SK-N-SH treated with all-trans-retinoic acid at 6 μM for 48 hours (cell line): Measurements from ENCODE around the gene JAKMIP1.
A peak's percentile ranks its signal among the peaks of the same experiment; 100 is the strongest.

Source experiments
- ATAC-seq: fragments of 200-7000 bp; cut with Tn5 transposase; 3 replicates; pipeline ENCODE4 v1.9.1; 2020; ENCODE audit warnings: mild to moderate bottlenecking, moderate library complexity
- ARNTL ChIP-seq: fragments of 450-650 bp; formaldehyde crosslinking; IDR thresholded peaks from 2 replicates; pipeline ENCODE4 v1.5.0; 2020; ENCODE audit warnings: low read depth, mild to moderate bottlenecking, moderate library complexity, borderline replicate concordance
- BACH2 ChIP-seq: fragments of 250-450 bp; sonication (Bioruptor Pico); IDR thresholded peaks from 2 replicates; pipeline ENCODE4 v1.9.0; 2021; ENCODE audit warnings: mild to moderate bottlenecking, borderline replicate concordance
- ESRRG ChIP-seq: fragments of 250-450 bp; sonication (Bioruptor Pico); IDR thresholded peaks from 2 replicates; pipeline ENCODE4 v1.6.1; 2021; ENCODE audit warnings: mild to moderate bottlenecking
- GLIS3 ChIP-seq: fragments of 250-450 bp; sonication (Bioruptor Pico); IDR thresholded peaks from 2 replicates; pipeline ENCODE4 v1.5.0; 2020; ENCODE audit warnings: mild to moderate bottlenecking, moderate library complexity
- ISL1 ChIP-seq: fragments of 250-450 bp; sonication (Bioruptor Pico); IDR thresholded peaks from 2 replicates; pipeline ENCODE4 v2.1.2; 2022; ENCODE audit warnings: mild to moderate bottlenecking, moderate library complexity
- OSR1 ChIP-seq: fragments of 250-450 bp; sonication (Bioruptor Pico); IDR thresholded peaks from 2 replicates; pipeline ENCODE4 v1.8.0; 2022; ENCODE audit warnings: moderate library complexity, mild to moderate bottlenecking, inconsistent platforms
- PATZ1 ChIP-seq: fragments of 250-450 bp; sonication (Bioruptor Pico); IDR thresholded peaks from 2 replicates; pipeline ENCODE4 v1.8.0; 2020; ENCODE audit warnings: mild to moderate bottlenecking, moderate library complexity, borderline replicate concordance
- POU6F1 ChIP-seq: fragments of 250-450 bp; sonication (Bioruptor Pico); IDR thresholded peaks from 2 replicates; pipeline ENCODE4 v1.8.0; 2021; ENCODE audit warnings: low read depth, mild to moderate bottlenecking, moderate library complexity, borderline replicate concordance
- PPARA ChIP-seq: fragments of 250-450 bp; sonication (Bioruptor Pico); IDR thresholded peaks from 2 replicates; pipeline ENCODE4 v1.5.0; 2020; ENCODE audit warnings: mild to moderate bottlenecking, borderline replicate concordance
- RARB ChIP-seq: fragments of 250-450 bp; sonication (Bioruptor Pico); IDR thresholded peaks from 2 replicates; pipeline ENCODE4 v1.8.0; 2021; ENCODE audit warnings: mild to moderate bottlenecking, moderate library complexity
- SNAI2 ChIP-seq: fragments of 250-450 bp; sonication (Bioruptor Pico); IDR thresholded peaks from 2 replicates; pipeline ENCODE4 v1.5.0; 2020; ENCODE audit warnings: mild to moderate bottlenecking, moderate library complexity
- TCF4 ChIP-seq: fragments of 250-450 bp; sonication (Bioruptor Pico); IDR thresholded peaks from 2 replicates; pipeline ENCODE4 v1.8.0; 2021; ENCODE audit warnings: mild to moderate bottlenecking, moderate library complexity, borderline replicate concordance
- TOX ChIP-seq: fragments of 250-450 bp; sonication (Bioruptor Pico); IDR thresholded peaks from 2 replicates; pipeline ENCODE4 v1.8.0; 2021; ENCODE audit warnings: mild to moderate bottlenecking, moderate library complexity, borderline replicate concordance
- ZC3H10 ChIP-seq: fragments of 250-450 bp; sonication (Bioruptor Pico); IDR thresholded peaks from 2 replicates; pipeline ENCODE4 v1.5.1; 2021; ENCODE audit warnings: mild to moderate bottlenecking, moderate library complexity
- ZFP3 ChIP-seq: fragments of 250-450 bp; sonication (Bioruptor Pico); IDR thresholded peaks from 2 replicates; pipeline ENCODE4 v1.5.0; 2020; ENCODE audit warnings: mild to moderate bottlenecking, moderate library complexity
- ZFP30 ChIP-seq: fragments of 450-650 bp; formaldehyde crosslinking; IDR thresholded peaks from 2 replicates; pipeline ENCODE4 v1.5.0; 2022; ENCODE audit warnings: mild to moderate bottlenecking, moderate library complexity
- ZNF565 ChIP-seq: fragments of 450-650 bp; formaldehyde crosslinking; conservative IDR thresholded peaks from 2 replicates; pipeline ENCODE4 v1.5.0; 2020; ENCODE audit warnings: low read depth, mild to moderate bottlenecking, moderate library complexity
- ZNF70 ChIP-seq: fragments of 450-650 bp; formaldehyde crosslinking; IDR thresholded peaks from 2 replicates; pipeline ENCODE4 v1.5.0; 2020; ENCODE audit warnings: mild to moderate bottlenecking, moderate library complexity
- ZNF8 ChIP-seq: fragments of 450-650 bp; formaldehyde crosslinking; IDR thresholded peaks from 2 replicates; pipeline ENCODE4 v1.5.0; 2020; ENCODE audit warnings: mild to moderate bottlenecking, moderate library complexity
- TF ChIP-seq, protein P1 (sequence below): fragments of 250-450 bp; sonication (Bioruptor Pico); IDR thresholded peaks from 2 replicates; pipeline ENCODE4 v1.5.1; 2021; ENCODE audit warnings: mild to moderate bottlenecking, moderate library complexity
- TF ChIP-seq, protein P2 (sequence below): fragments of 250-450 bp; sonication (Bioruptor Pico); IDR thresholded peaks from 2 replicates; pipeline ENCODE4 v1.5.0; 2020; ENCODE audit warnings: mild to moderate bottlenecking, moderate library complexity

Gene JAKMIP1

DNA sequence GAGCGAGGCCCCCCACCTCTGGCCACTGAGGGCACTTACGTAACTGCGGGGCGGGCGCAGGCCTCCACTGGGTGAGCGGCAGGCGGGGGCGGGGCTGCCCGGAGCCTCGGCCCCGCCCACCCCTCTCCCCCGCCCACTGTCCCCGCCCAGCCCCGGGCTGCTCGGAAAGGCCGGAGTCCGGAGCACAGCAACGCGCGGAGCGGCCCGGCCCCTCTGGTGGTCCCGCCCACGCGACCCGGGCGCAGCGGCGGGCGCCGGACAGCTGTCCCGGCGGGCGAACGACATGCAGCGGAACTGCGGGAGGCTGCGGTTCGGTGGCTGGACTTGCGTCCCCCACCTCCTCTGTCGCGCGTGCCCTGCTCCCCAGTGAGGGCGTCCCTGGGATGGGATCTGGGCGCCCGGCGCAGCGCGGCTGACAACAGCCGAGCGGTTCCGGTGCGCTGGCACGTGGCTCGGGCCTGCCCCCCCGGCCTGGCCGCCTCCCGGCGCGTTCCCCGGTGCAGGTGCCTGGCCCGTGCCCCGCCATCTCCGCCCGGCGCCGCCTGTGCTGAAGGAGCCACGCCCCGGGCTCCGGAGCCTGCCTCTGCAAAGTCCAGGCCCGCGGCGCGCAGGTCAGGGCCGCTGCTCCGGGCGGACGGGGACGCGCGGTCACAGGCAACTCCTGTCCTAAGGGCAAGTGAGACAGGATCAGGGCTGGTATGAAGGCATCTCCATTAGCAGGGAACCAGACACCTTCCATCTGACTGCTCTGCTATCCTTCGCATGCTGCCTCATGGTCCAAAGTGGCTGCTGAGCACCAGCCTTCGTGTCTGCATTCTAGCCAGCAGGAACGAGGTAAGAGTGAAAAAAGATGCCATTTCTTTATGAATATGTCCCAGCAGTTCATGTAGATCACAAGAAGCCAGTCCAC is 21.8 kb upstream of the JAKMIP1 start:
- ATAC-seq = peak; percentile 40; the same call in 1 of the 3 replicates
- TF ChIP-seq POU6F1 (CRISPR knock-in tag) (no peak), ZC3H10 (CRISPR knock-in tag) (no peak), GLIS3 (CRISPR knock-in tag) (no peak), OSR1 (CRISPR knock-in tag) (no peak), RARB (CRISPR knock-in tag) (no peak), TOX (CRISPR knock-in tag) (no peak), PPARA (CRISPR knock-in tag) (no peak), ISL1 (CRISPR knock-in tag) (no peak), ARNTL (CRISPR knock-in tag) (no peak)

DNA sequence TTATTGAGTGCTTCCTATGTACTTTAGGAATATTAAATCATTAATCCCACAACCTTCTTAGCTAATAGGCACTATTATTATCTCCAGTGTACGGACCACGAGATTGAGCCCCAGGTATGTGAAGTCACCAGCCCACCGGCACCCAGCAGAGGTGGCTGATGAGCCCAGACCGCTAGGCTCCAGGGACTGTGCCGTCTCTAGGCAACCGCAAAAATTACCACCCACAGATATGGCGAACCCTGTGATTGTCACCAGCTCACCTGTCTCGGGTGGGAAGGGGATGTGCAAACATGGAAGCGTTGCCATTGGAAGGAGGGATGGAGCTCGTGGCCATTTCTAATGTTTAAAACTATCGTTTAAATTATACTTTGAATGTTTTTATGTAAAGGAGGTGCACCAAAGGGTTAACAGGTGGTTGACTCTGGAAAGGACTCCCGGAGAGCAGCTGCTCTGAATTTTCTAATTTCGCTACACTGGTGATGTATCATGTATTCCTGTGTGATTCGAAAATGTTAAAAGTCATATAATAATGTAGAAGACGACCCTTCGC is 21.0 kb upstream of the JAKMIP1 start:
- no peak for ATAC-seq
- TF ChIP-seq PATZ1 (CRISPR knock-in tag) (no peak), ZFP30 (CRISPR knock-in tag) (no peak), ZNF565 (CRISPR knock-in tag) (no peak), ZNF8 (no peak), ISL1 (CRISPR knock-in tag) (no peak), ARNTL (CRISPR knock-in tag) (no peak), ZNF70 (CRISPR knock-in tag) (no peak), OSR1 (CRISPR knock-in tag) (no peak), TCF4 (no peak), ZC3H10 (CRISPR knock-in tag) (no peak), PPARA (CRISPR knock-in tag) (no peak), GLIS3 (CRISPR knock-in tag) (no peak), BACH2 (CRISPR knock-in tag) (no peak), SNAI2 (CRISPR knock-in tag) (no peak), ESRRG (CRISPR knock-in tag) (no peak), RARB (CRISPR knock-in tag) (no peak)
- TF ChIP-seq, protein P1, sequence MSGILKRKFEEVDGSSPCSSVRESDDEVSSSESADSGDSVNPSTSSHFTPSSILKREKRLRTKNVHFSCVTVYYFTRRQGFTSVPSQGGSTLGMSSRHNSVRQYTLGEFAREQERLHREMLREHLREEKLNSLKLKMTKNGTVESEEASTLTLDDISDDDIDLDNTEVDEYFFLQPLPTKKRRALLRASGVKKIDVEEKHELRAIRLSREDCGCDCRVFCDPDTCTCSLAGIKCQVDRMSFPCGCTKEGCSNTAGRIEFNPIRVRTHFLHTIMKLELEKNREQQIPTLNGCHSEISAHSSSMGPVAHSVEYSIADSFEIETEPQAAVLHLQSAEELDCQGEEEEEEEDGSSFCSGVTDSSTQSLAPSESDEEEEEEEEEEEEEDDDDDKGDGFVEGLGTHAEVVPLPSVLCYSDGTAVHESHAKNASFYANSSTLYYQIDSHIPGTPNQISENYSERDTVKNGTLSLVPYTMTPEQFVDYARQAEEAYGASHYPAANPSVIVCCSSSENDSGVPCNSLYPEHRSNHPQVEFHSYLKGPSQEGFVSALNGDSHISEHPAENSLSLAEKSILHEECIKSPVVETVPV = no peak
- TF ChIP-seq, protein P2, sequence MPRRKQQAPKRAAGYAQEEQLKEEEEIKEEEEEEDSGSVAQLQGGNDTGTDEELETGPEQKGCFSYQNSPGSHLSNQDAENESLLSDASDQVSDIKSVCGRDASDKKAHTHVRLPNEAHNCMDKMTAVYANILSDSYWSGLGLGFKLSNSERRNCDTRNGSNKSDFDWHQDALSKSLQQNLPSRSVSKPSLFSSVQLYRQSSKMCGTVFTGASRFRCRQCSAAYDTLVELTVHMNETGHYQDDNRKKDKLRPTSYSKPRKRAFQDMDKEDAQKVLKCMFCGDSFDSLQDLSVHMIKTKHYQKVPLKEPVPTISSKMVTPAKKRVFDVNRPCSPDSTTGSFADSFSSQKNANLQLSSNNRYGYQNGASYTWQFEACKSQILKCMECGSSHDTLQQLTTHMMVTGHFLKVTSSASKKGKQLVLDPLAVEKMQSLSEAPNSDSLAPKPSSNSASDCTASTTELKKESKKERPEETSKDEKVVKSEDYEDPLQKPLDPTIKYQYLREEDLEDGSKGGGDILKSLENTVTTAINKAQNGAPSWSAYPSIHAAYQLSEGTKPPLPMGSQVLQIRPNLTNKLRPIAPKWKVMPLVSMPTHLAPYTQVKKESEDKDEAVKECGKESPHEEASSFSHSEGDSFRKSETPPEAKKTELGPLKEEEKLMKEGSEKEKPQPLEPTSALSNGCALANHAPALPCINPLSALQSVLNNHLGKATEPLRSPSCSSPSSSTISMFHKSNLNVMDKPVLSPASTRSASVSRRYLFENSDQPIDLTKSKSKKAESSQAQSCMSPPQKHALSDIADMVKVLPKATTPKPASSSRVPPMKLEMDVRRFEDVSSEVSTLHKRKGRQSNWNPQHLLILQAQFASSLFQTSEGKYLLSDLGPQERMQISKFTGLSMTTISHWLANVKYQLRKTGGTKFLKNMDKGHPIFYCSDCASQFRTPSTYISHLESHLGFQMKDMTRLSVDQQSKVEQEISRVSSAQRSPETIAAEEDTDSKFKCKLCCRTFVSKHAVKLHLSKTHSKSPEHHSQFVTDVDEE = no peak

- no peak for ATAC-seq
- TF ChIP-seq ESRRG (CRISPR knock-in tag) (no peak), GLIS3 (CRISPR knock-in tag) (no peak), TOX (CRISPR knock-in tag) (no peak), BACH2 (CRISPR knock-in tag) (no peak), TCF4 (no peak), OSR1 (CRISPR knock-in tag) (no peak), PPARA (CRISPR knock-in tag) (no peak), SNAI2 (CRISPR knock-in tag) (no peak), ZNF70 (CRISPR knock-in tag) (no peak), ZFP3 (CRISPR knock-in tag) (no peak), ZFP30 (CRISPR knock-in tag) (no peak)
- TF ChIP-seq, protein P2 = no peak
These were observed 17.5 kb upstream of the JAKMIP1 start for GRCh38 chr4:6217716-6218381.
